ENCODE data around the gene AP2A2. TPM values are rescaled to one million over a fixed set of nuclear protein-coding genes. Genes with fewer than 3 reads are reported as not detected.

The AP2A2 gene
- total RNA-seq, 1 experiment from 2014 or later, result 29.6 TPM

DNA sequence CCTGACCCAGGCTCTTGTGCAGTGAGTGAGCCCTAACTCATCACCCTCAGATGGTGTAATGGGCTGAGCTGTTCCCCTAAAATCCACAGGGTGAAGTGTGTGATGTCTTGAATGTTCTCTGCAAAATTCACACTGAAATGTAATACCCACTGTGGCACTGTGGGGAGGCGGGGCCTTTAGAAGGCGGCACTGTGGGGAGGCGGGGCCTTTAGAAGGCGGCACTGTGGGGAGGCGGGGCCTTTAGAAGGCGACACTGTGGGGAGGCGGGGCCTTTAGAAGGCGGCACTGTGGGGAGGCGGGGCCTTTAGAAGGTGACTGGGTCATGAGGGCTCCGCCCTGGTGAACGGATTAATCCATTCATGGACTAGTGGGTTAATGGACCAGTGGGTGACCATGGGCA, 48.1 kb upstream of the AP2A2 start:
- no peaks in the 10 kb centered on the region for H3K9me3 ChIP-seq (ENCODE audit: low read length)
- ChIA-PET POLR2A (ENCODE audit: unreplicated experiment) (no interaction called here), CTCF (no interaction called here)
- H3K79me2 ChIP-seq (ENCODE audit: low read length), result no peaks in the 10 kb centered on the region
- DNase-seq (no peak), ATAC-seq (peak; percentile 42)
- TF ChIP-seq, protein P1, sequence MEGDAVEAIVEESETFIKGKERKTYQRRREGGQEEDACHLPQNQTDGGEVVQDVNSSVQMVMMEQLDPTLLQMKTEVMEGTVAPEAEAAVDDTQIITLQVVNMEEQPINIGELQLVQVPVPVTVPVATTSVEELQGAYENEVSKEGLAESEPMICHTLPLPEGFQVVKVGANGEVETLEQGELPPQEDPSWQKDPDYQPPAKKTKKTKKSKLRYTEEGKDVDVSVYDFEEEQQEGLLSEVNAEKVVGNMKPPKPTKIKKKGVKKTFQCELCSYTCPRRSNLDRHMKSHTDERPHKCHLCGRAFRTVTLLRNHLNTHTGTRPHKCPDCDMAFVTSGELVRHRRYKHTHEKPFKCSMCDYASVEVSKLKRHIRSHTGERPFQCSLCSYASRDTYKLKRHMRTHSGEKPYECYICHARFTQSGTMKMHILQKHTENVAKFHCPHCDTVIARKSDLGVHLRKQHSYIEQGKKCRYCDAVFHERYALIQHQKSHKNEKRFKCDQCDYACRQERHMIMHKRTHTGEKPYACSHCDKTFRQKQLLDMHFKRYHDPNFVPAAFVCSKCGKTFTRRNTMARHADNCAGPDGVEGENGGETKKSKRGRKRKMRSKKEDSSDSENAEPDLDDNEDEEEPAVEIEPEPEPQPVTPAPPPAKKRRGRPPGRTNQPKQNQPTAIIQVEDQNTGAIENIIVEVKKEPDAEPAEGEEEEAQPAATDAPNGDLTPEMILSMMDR (conservative IDR thresholded peaks at IDR 0.05; ENCODE audit: low read depth, low read length), result no peak
- TF ChIP-seq EZH2 (IDR thresholded peaks at IDR 0.05; ENCODE audit: low read length, unreplicated experiment), result no peak
- TF ChIP-seq EZH2phosphoT487 (IDR thresholded peaks at IDR 0.05; ENCODE audit: borderline replicate concordance, low read length), result no peak
- no peak overlapping the region for H3K9ac ChIP-seq (ENCODE audit: low read length)
- H3K36me3 ChIP-seq (ENCODE audit: low read depth, low read length), result no peaks in the 10 kb centered on the region; the same call in 1 of the 2 replicates
- no TSS peak for BruUV-seq (replicated peaks)
- no peaks in the 10 kb centered on the region for H3F3A ChIP-seq (ENCODE audit: low read length, unreplicated experiment)
- no peak overlapping the region for H3K4me3 ChIP-seq (ENCODE audit: low read length)
- no peak overlapping the region for H2AFZ ChIP-seq (ENCODE audit: low read length)
- H4K20me1 ChIP-seq (ENCODE audit: low read length), result no peaks in the 10 kb centered on the region
- intact Hi-C loops (cut with micrococcal nuclease), result no loop called here
- H3K9me2 ChIP-seq (replicated peaks; ENCODE audit: low read length), result no peaks in the 10 kb centered on the region
- no peak overlapping the region for H3K27ac ChIP-seq (ENCODE audit: low read length)
- H3K27me3 ChIP-seq (ENCODE audit: low read length), result no peaks in the 10 kb centered on the region
- no peaks in the 10 kb centered on the region for H3K4me1 ChIP-seq (ENCODE audit: insufficient read depth, low read length)
- H3K4me2 ChIP-seq (ENCODE audit: low read length), result no peak overlapping the region

DNA sequence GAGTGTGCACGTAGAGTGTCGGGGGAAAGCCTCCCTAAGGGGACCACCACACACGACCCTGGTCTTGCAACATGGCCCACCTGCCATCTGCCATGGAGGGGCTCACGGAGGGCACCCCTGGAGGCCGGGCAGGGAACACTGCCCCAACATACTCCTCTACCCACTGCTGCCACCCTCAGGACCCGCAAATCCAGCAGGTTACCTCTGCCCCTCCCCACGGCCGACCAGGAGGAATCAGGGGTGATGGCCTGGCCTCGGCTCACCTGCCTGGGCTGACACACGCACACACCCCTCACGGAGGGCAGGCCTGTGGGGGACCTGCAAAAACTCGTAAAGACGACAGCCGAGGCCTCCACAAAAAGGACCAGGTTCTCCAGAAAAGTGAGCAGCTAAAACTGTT, 45.2 kb upstream of the AP2A2 start:
- POLR2A ChIA-PET (ENCODE audit: unreplicated experiment), result no interaction called here
- intact Hi-C loops (cut with micrococcal nuclease), result no loop called here
- TF ChIP-seq, protein P1 (conservative IDR thresholded peaks at IDR 0.05; ENCODE audit: low read depth, low read length), result 0 out of 2 replicates have a peak, but pooled peaks have one; percentile 15
- TF ChIP-seq EZH2 (IDR thresholded peaks at IDR 0.05; ENCODE audit: low read length, unreplicated experiment), result no peak
- Histone ChIP-seq H3K9me3 (ENCODE audit: low read length) (no peaks in the 10 kb centered on the region), H3K4me2 (ENCODE audit: low read length) (no peak overlapping the region), H2AFZ (ENCODE audit: low read length) (no peak overlapping the region), H3K36me3 (ENCODE audit: low read depth, low read length) (no peaks in the 10 kb centered on the region; the same call in 1 of the 2 replicates), H3K27ac (ENCODE audit: low read length) (no peak overlapping the region), H4K20me1 (ENCODE audit: low read length) (no peaks in the 10 kb centered on the region), H3F3A (ENCODE audit: low read length, unreplicated experiment) (no peaks in the 10 kb centered on the region), H3K4me3 (ENCODE audit: low read length) (no peak overlapping the region), H3K9me2 (replicated peaks; ENCODE audit: low read length) (no peaks in the 10 kb centered on the region), H3K79me2 (ENCODE audit: low read length) (no peaks in the 10 kb centered on the region), H3K27me3 (ENCODE audit: low read length) (no peaks in the 10 kb centered on the region), H3K4me1 (ENCODE audit: insufficient read depth, low read length) (no peaks in the 10 kb centered on the region), H3K9ac (ENCODE audit: low read length) (no peak overlapping the region)
- ATAC-seq (no peak), DNase-seq (no peak)
- BruUV-seq (replicated peaks), result no TSS peak
- CTCF ChIA-PET, result no interaction called here

DNA sequence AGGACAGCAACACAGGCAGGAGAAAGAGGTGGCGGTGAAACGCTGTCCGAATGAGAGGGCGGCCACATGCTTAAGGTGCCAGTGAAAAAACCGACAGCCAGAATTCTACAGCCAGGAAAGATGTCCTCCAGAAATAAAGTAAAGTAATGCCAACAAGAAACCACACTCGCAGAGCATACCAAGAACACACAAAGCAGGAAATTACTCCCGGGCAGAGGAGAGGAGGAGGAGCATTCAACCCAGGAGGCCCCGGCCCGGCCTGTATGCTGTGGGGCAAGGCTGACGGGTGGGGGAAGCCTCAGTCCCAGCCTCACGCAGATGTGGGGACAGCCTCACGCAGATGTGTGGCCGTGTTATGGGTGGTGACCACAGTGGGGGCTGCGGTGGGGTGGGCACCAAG, 43.1 kb upstream of the AP2A2 start:
- H3K9me3 ChIP-seq (ENCODE audit: low read length), result no peaks in the 10 kb centered on the region
- H3K4me2 ChIP-seq (ENCODE audit: low read length), result no peak overlapping the region
- TF ChIP-seq, protein P1 (conservative IDR thresholded peaks at IDR 0.05; ENCODE audit: low read depth, low read length), result no peak
- TF ChIP-seq EZH2 (IDR thresholded peaks at IDR 0.05; ENCODE audit: low read length, unreplicated experiment), result no peak
- TF ChIP-seq EZH2phosphoT487 (IDR thresholded peaks at IDR 0.05; ENCODE audit: borderline replicate concordance, low read length), result no peak
- no TSS peak for BruUV-seq (replicated peaks)
- H3K79me2 ChIP-seq (ENCODE audit: low read length), result no peaks in the 10 kb centered on the region
- intact Hi-C loops (cut with micrococcal nuclease), result no loop called here
- H2AFZ ChIP-seq (ENCODE audit: low read length), result no peak overlapping the region
- H3K36me3 ChIP-seq (ENCODE audit: low read depth, low read length), result no peaks in the 10 kb centered on the region; the same call in 1 of the 2 replicates
- no peaks in the 10 kb centered on the region for H3F3A ChIP-seq (ENCODE audit: low read length, unreplicated experiment)
- no peaks in the 10 kb centered on the region for H4K20me1 ChIP-seq (ENCODE audit: low read length)
- H3K27ac ChIP-seq (ENCODE audit: low read length), result no peak overlapping the region
- H3K9me2 ChIP-seq (replicated peaks; ENCODE audit: low read length), result no peaks in the 10 kb centered on the region
- no peaks in the 10 kb centered on the region for H3K4me1 ChIP-seq (ENCODE audit: insufficient read depth, low read length)
- ChIA-PET POLR2A (ENCODE audit: unreplicated experiment) (no interaction called here), CTCF (no interaction called here)
- DNase-seq (no peak), ATAC-seq (no peak)
- no peak overlapping the region for H3K4me3 ChIP-seq (ENCODE audit: low read length)
- H3K27me3 ChIP-seq (ENCODE audit: low read length), result no peaks in the 10 kb centered on the region
- no peak overlapping the region for H3K9ac ChIP-seq (ENCODE audit: low read length)

All from PC-3 (cell line).